K562 (cell line): ENCODE measurements around the gene IL10RB. TPM values are rescaled to one million over a fixed set of nuclear protein-coding genes. Genes with fewer than 3 reads are reported as not detected.

Source experiments
- ATAC-seq: fragments of 200-7000 bp; cut with Tn5 transposase; 3 replicates; pipeline ENCODE4 v1.9.1; 2020; ENCODE audit warnings: moderate library complexity
- BruUV-seq: library from RNA; stranded (reverse); fragments of 400-500 nt; replicated peaks from 2 replicates; lab custom pipeline; 2021; lab: Mats Ljungman, UMichigan
- CTCF ChIA-PET: fragments of 300-600 bp; formaldehyde crosslinking; extraction: SDS; loops from one replicate; lab custom pipeline; 2021; ENCODE audit warnings: low intra/inter-chr PET ratio; lab: Yijun Ruan, JAX
- POLR2A ChIA-PET: fragments of 300-600, 350-650 bp; sonication (Branson Sonifier 250); formaldehyde crosslinking; extraction: SDS; loops from one replicate; lab custom pipeline; 2021; ENCODE audit warnings: antibody characterized with exemption, inconsistent platforms; lab: Yijun Ruan, JAX
- DNase-seq, 4 experiments: peaks; one replicate each; pipeline versions ENCODE4 v3.0.0 to v3.0.0-alpha.2; 2011 to 2018; ENCODE audit warnings: low spot score in 3 of 4, mixed read lengths in 3 of 4; ENCODE audit errors: extremely low read depth in 1 of 4
- FAIRE-seq: peaks from 2 replicates; lab custom pipeline; 2011; peaks lifted over from hg19 to GRCh38; lab: Jason Lieb, UNC
- H2AFZ ChIP-seq: 2 replicates; pipeline ENCODE4 v1.6.0; 2011; ENCODE audit warnings: low read depth, low read length, control low read depth, inconsistent platforms
- H3K27ac ChIP-seq: fragments of 200-600 bp; 3 replicates; pipeline ENCODE4 v1.8.0; 2011; ENCODE audit warnings: low read depth, mild to moderate bottlenecking, control low read depth, inconsistent platforms, low read length, moderate library complexity, mixed read lengths; ENCODE audit errors: extremely low read depth
- H3K27me3 ChIP-seq, 2 experiments: fragments of 300-600 bp in 1 of 2; 2 replicates in 1 of 2; 3 replicates in 1 of 2; pipeline versions ENCODE4 v1.6.0 to v1.8.0; 2011; ENCODE audit warnings: inconsistent platforms in 2 of 2, low read length in 2 of 2, mild to moderate bottlenecking in 1 of 2, mixed read lengths in 1 of 2, moderate library complexity in 1 of 2; ENCODE audit not compliant: control insufficient read depth in 2 of 2, insufficient read depth in 2 of 2
- H3K36me3 ChIP-seq: fragments of 300-600 bp; 3 replicates; pipeline ENCODE4 v1.8.0; 2011; ENCODE audit warnings: mild to moderate bottlenecking, low read length, inconsistent platforms; ENCODE audit not compliant: control insufficient read depth, insufficient read depth
- H3K4me1 ChIP-seq, 2 experiments: fragments of 200-600 bp in 1 of 2; replicated peaks in 1 of 2; 2 replicates in 1 of 2; 3 replicates in 1 of 2; pipeline versions ENCODE4 v1.5.1 to v1.8.0; 2011; ENCODE audit warnings: inconsistent platforms in 2 of 2, low read length in 2 of 2, mild to moderate bottlenecking in 1 of 2, mixed read lengths in 1 of 2, moderate library complexity in 1 of 2; ENCODE audit not compliant: control insufficient read depth in 2 of 2, insufficient read depth in 2 of 2
- H3K4me2 ChIP-seq: 2 replicates; pipeline ENCODE4 v1.6.1; 2011; ENCODE audit warnings: low read length, control low read depth, inconsistent platforms, mixed read lengths; ENCODE audit not compliant: insufficient read depth
- H3K4me3 ChIP-seq: fragments of 200-600 bp; sonication (generic), shearing (Covaris generic); 2 replicates; pipeline ENCODE4 v1.5.1; 2016; ENCODE audit warnings: control low read depth, inconsistent platforms
- H3K79me2 ChIP-seq: fragments of 200-600 bp; 3 replicates; pipeline ENCODE4 v1.8.0; 2011; ENCODE audit warnings: low read length, inconsistent platforms; ENCODE audit not compliant: control insufficient read depth, insufficient read depth
- H3K9ac ChIP-seq, 2 experiments: 2 replicates each; pipeline versions ENCODE4 v1.6.0 to v1.6.1; 2011; ENCODE audit warnings: low read depth in 2 of 2, low read length in 2 of 2, control low read depth in 1 of 2, inconsistent platforms in 1 of 2, mild to moderate bottlenecking in 1 of 2, mixed read lengths in 1 of 2; ENCODE audit not compliant: insufficient read depth in 1 of 2
- H3K9me1 ChIP-seq: one replicate; pipeline ENCODE4 v1.6.0; 2011; ENCODE audit warnings: inconsistent platforms, mild to moderate bottlenecking, low read length, moderate library complexity; ENCODE audit not compliant: control insufficient read depth, insufficient read depth
- H3K9me3 ChIP-seq: replicated peaks from 2 replicates; pipeline ENCODE4 v1.5.1; 2011; ENCODE audit warnings: low read depth, low read length, inconsistent platforms; ENCODE audit not compliant: control insufficient read depth, insufficient read depth
- H4K20me1 ChIP-seq: replicated peaks from 2 replicates; pipeline ENCODE4 v1.6.1; 2011; ENCODE audit warnings: low read length, inconsistent platforms, mixed read lengths; ENCODE audit not compliant: control insufficient read depth, insufficient read depth
- CBFA2T2 ChIP-seq: fragments of 450-650 bp; conservative IDR thresholded peaks from 2 replicates; pipeline ENCODE4 v1.6.1; 2017; ENCODE audit warnings: mild to moderate bottlenecking
- DMBX1 ChIP-seq: fragments of 250-450 bp; sonication (Bioruptor Pico); IDR thresholded peaks from 2 replicates; pipeline ENCODE4 v1.8.0; 2022; ENCODE audit warnings: inconsistent platforms, mild to moderate bottlenecking, moderate library complexity, borderline replicate concordance
- GTF2A2 ChIP-seq: IDR thresholded peaks from 2 replicates; pipeline ENCODE4 v1.6.1; 2016; ENCODE audit warnings: mild to moderate bottlenecking, missing genetic modification characterization, missing compliant biosample characterization
- GTF2F1 ChIP-seq: IDR thresholded peaks from 2 replicates; pipeline ENCODE4 v1.6.1; 2011; ENCODE audit warnings: low read depth, low read length, improper control_type of control experiment
- L3MBTL2 ChIP-seq: fragments of 450-650 bp; IDR thresholded peaks from 2 replicates; pipeline ENCODE4 v1.6.1; 2016; ENCODE audit warnings: mild to moderate bottlenecking, moderate library complexity
- RFX1 ChIP-seq: fragments of 450-650 bp; IDR thresholded peaks from 2 replicates; pipeline ENCODE4 v1.6.1; 2016; ENCODE audit warnings: mild to moderate bottlenecking, moderate library complexity
- SIX5 ChIP-seq, 2 experiments: IDR thresholded peaks; 2 replicates each; pipeline ENCODE4 v1.6.1; 2011; ENCODE audit warnings: low read length in 2 of 2, borderline replicate concordance in 1 of 2, low read depth in 1 of 2, mild to moderate bottlenecking in 1 of 2, moderate library complexity in 1 of 2; ENCODE audit not compliant: insufficient read depth in 1 of 2
- ZBTB17 ChIP-seq: fragments of 450-650 bp; formaldehyde crosslinking; IDR thresholded peaks from 2 replicates; pipeline ENCODE4 v1.4.0; 2020; ENCODE audit warnings: mild to moderate bottlenecking
- ZNF184 ChIP-seq: sonication (generic); formaldehyde crosslinking; IDR thresholded peaks from 2 replicates; pipeline ENCODE4 v1.5.0; 2020; ENCODE audit warnings: missing genetic modification reagents
- ZNF436 ChIP-seq: fragments of 250-450, 450-650 bp; sonication (Bioruptor Pico); formaldehyde crosslinking; IDR thresholded peaks from 2 replicates; pipeline ENCODE4 v1.7.0; 2020; ENCODE audit warnings: mild to moderate bottlenecking
- ZNF592 ChIP-seq: fragments of 450-650 bp; IDR thresholded peaks from 2 replicates; pipeline ENCODE4 v1.6.1; 2017; ENCODE audit warnings: antibody characterized with exemption, mild to moderate bottlenecking
- WGBS: fragments of 100-300 bp; shearing (Covaris generic); methylation state at CpG from one replicate; pipeline ENCODE4 v1.1.6; 2016; ENCODE audit warnings: low coverage, mixed read lengths; ENCODE audit not compliant: insufficient coverage; ENCODE audit errors: missing lambda C conversion rate; 5-methylcytosine and 5-hydroxymethylcytosine counted together
- in situ Hi-C: fragments of 300-500 bp; cut with MboI; formaldehyde crosslinking; loops from 4 replicates; pipeline ENCODE4 v1.15.0; 2018; ENCODE audit warnings: inconsistent platforms, mixed read lengths
- intact Hi-C: fragments of 100-400 bp; cut with micrococcal nuclease; formaldehyde crosslinking; loops from 2 replicates; pipeline ENCODE4 v1.14.2; 2022
- polyA plus RNA-seq, 8 experiments: library from polyadenylated mRNA; depleted of rRNA in 4 of 8; stranded (reverse) in 5 of 8; unstranded in 3 of 8; fragments of >200 nt; fragmentation: Nextera tagmentation in 2 of 8; fragmentation: Illumina TruSeq in 1 of 8; extraction: Ambion mirVana in 2 of 8; extraction: Trizol in 1 of 8; gene quantifications; 2 replicates each; pipeline versions ENCODE4 v1.2.1 to v1.2.3, GENCODE V29; 2011 to 2014; ENCODE audit warnings: inconsistent platforms in 1 of 8, missing spikeins in 1 of 8
- total RNA-seq, 7 experiments: library from RNA; depleted of rRNA in 6 of 7; stranded (reverse); fragments of >200 nt in 6 of 7; fragmentation: Illumina TruSeq in 2 of 7; extraction: Trizol in 2 of 7; gene quantifications; 2 replicates each; pipeline versions ENCODE4 v1.2.1 to v1.2.3, GENCODE V29; 2011 to 2021; ENCODE audit warnings: low replicate concordance in 1 of 7
- TF ChIP-seq, protein P1 (sequence below), 2 experiments: IDR thresholded peaks in 1 of 2; conservative IDR thresholded peaks in 1 of 2; 2 replicates each; pipeline ENCODE4 v1.6.1; 2016; ENCODE audit warnings: low read depth in 2 of 2, mild to moderate bottlenecking in 1 of 2, missing compliant biosample characterization in 1 of 2, missing genetic modification characterization in 1 of 2, moderate library complexity in 1 of 2
- TF ChIP-seq, protein P2 (sequence below): sonication (generic); formaldehyde crosslinking; IDR thresholded peaks from 2 replicates; pipeline ENCODE4 v1.8.1; 2023; ENCODE audit warnings: mild to moderate bottlenecking, missing genetic modification reagents

Gene IL10RB
- total and polyA plus RNA-seq, 9 of the 15 experiments (the other 6 are each of a cell fraction or from before 2014, with no cell fraction given) = 10.9 to 33.8 (median 23.0) TPM

DNA sequence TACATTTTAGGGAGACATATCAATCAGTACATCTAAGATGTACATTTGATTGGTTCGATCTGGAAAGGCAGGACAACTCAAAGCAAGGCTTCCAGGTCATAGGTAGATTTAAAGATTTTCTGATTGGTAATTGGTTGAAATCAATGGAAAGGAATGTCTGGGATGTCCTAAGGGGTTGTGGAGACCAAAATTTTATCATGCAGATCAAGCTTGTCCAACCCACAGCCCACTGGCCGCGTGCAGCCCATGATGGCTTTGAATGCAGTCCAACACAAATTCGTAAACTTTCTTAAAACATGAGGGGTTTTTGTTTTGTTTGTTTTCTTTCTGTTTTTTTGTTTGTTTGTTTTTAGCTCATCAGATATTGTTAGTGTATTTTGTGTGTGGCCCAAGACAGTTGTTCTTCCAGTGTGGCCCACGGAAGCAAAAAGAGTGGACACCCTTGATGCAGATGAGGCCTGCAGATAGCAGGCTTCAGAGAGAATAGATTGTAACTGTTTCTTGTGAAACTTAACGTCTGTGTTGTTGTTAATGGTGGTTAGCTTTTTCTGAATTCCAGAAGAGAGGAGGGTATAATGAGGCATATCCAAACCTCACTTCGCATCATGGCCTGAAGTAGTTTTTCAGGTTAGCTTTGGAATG, 61.7 kb downstream of the IL10RB start:
- in situ Hi-C loops = no loop called here
- Histone ChIP-seq H3K4me3 (no peak overlapping the region), H3K27me3 (no peaks in the 10 kb centered on the region), H3K9ac (no peak overlapping the region), H3K79me2 (peaks cover 84% of the 10 kb centered on the region), H3K4me1 (peaks cover 17 to 39% of the 10 kb centered on the region in 2 experiments), H3K9me1 (no peaks in the 10 kb centered on the region), H4K20me1 (no peaks in the 10 kb centered on the region), H3K9me3 (peaks cover 3% of the 10 kb centered on the region; the same call in 1 of the 2 replicates), H2AFZ (no peak overlapping the region), H3K4me2 (peak overlapping the region; percentile 16), H3K36me3 (peaks cover 19% of the 10 kb centered on the region; the same call in 2 of the 3 replicates), H3K27ac (no peak overlapping the region)
- DNase-seq (peak in 1 of 4 experiments; percentile 23), ATAC-seq (no peak), FAIRE-seq (no peak)
- POLR2A ChIA-PET = interaction anchor here (0.6 to 1.5 kb wide), 5 partner anchors 8 to 104 kb away, joined by 3 to 6 read pairs (median 4); no protein-coding TSS in a partner anchor
- CTCF ChIA-PET = no interaction called here
- BruUV-seq = no TSS peak
- intact Hi-C loops = no loop called here
- WGBS = 44% methylated on average over 7 of the region's 7 CpGs
- no peak for TF ChIP-seq SIX5 (IDR thresholded peaks at IDR 0.05; ENCODE audit: borderline replicate concordance in 1 of 2, insufficient read depth in 1 of 2, low read depth in 1 of 2, low read length in 2 of 2)
- TF ChIP-seq ZNF592 = peak; percentile 56
- TF ChIP-seq DMBX1 (CRISPR knock-in tag) = no peak
- no peak for TF ChIP-seq RFX1
- no peak for TF ChIP-seq GTF2A2 (tag)
- TF ChIP-seq, protein P1, sequence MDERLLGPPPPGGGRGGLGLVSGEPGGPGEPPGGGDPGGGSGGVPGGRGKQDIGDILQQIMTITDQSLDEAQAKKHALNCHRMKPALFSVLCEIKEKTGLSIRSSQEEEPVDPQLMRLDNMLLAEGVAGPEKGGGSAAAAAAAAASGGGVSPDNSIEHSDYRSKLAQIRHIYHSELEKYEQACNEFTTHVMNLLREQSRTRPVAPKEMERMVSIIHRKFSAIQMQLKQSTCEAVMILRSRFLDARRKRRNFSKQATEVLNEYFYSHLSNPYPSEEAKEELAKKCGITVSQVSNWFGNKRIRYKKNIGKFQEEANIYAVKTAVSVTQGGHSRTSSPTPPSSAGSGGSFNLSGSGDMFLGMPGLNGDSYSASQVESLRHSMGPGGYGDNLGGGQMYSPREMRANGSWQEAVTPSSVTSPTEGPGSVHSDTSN (CRISPR knock-in tag; IDR thresholded peaks at IDR 0.05; ENCODE audit: low read depth) = no peak
- TF ChIP-seq, protein P1 (tag; conservative IDR thresholded peaks at IDR 0.05; ENCODE audit: low read depth) = no peak
- no peak for TF ChIP-seq ZNF436
- no peak for TF ChIP-seq ZNF184
- no peak for TF ChIP-seq ZBTB17 (CRISPR knock-in tag)
- TF ChIP-seq CBFA2T2 = no peak
- TF ChIP-seq L3MBTL2 = peak; percentile 89
- TF ChIP-seq, protein P2, sequence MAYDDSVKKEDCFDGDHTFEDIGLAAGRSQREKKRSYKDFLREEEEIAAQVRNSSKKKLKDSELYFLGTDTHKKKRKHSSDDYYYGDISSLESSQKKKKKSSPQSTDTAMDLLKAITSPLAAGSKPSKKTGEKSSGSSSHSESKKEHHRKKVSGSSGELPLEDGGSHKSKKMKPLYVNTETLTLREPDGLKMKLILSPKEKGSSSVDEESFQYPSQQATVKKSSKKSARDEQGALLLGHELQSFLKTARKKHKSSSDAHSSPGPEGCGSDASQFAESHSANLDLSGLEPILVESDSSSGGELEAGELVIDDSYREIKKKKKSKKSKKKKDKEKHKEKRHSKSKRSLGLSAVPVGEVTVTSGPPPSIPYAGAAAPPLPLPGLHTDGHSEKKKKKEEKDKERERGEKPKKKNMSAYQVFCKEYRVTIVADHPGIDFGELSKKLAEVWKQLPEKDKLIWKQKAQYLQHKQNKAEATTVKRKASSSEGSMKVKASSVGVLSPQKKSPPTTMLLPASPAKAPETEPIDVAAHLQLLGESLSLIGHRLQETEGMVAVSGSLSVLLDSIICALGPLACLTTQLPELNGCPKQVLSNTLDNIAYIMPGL = no peak
- no peak for TF ChIP-seq GTF2F1
